Uterus (tissue), 4 donors: ENCODE results near the gene PIP5K1C. TPM values are rescaled to one million over a fixed set of nuclear protein-coding genes. Genes with fewer than 3 reads are reported as not detected.
"Not testable (repeated sequence)": the region's sequence is repeated elsewhere in the genome, so short reads cannot be mapped to it uniquely, and the experiment has no call there.

ENCODE experiments used
- DNase-seq, 2 donors: peaks; one replicate each; pipeline ENCODE4 v3.0.0-alpha.2; 2019 to 2020
- H3K27ac ChIP-seq, 2 donors: fragments of 200-600 bp; sonication (generic); 1 replicate in 1 of 2; 2 replicates in 1 of 2; pipeline ENCODE4 v1.5.1; 2016 to 2018
- H3K27me3 ChIP-seq, 2 donors: fragments of 200-600 bp; sonication (generic); one replicate each; pipeline ENCODE4 v1.5.1; 2018 to 2019; ENCODE audit warnings: control low read depth in 1 of 2
- H3K36me3 ChIP-seq, 2 donors: fragments of 200-600 bp; sonication (generic); one replicate each; pipeline ENCODE4 v1.5.1; 2019; ENCODE audit warnings: control low read depth in 1 of 2
- H3K4me1 ChIP-seq, 2 donors: fragments of 200-600 bp; sonication (generic); one replicate each; pipeline ENCODE4 v1.5.1; 2018 to 2019; ENCODE audit warnings: control low read depth in 1 of 2
- H3K4me3 ChIP-seq, 2 donors: fragments of 200-600 bp; sonication (generic); 1 replicate in 1 of 2; 2 replicates in 1 of 2; pipeline ENCODE4 v1.5.1; 2018 to 2019; ENCODE audit warnings: mild to moderate bottlenecking in 1 of 2
- H3K9me3 ChIP-seq, 2 donors: fragments of 200-600 bp; sonication (generic); one replicate each; pipeline ENCODE4 v1.5.1; 2019; ENCODE audit warnings: control low read depth in 1 of 2
- CTCF ChIP-seq, 4 experiments: fragments of 200-600 bp in 2 of 4; fragments of 450-650 bp in 2 of 4; sonication (generic) in 2 of 4; IDR thresholded peaks; one replicate each; pipeline ENCODE4 v1.5.1; 2016 to 2019; ENCODE audit warnings: antibody characterized with exemption in 4 of 4, mild to moderate bottlenecking in 2 of 4, moderate library complexity in 1 of 4
- POLR2A ChIP-seq, 2 donors: fragments of 450-650 bp; IDR thresholded peaks; one replicate each; pipeline ENCODE4 v1.6.1; 2016; ENCODE audit warnings: antibody characterized with exemption in 2 of 2, mild to moderate bottlenecking in 1 of 2, moderate library complexity in 1 of 2
- intact Hi-C: fragments of 100-400 bp; cut with DNase I; formaldehyde crosslinking; loops from one replicate; pipeline ENCODE4 v1.15.1; 2023; ENCODE audit warnings: low total_unique reads
- total RNA-seq, 4 donors: library from RNA; depleted of rRNA in 3 of 4; stranded (reverse); fragments of >200 nt in 3 of 4; gene quantifications; one replicate each; pipeline versions ENCODE4 v1.1.0 to v1.2.4, GENCODE V29; 2014 to 2023
- donor health status: DM: yes; HTN: yes; CAD: no.

The PIP5K1C gene
- total RNA-seq, 4 donors from 2014 or later, result 6.2 to 77.5 (median 33.2) TPM

GRCh38 chr19:3652422-3652821 lies 47.8 kb downstream of the PIP5K1C start:
- intact Hi-C loops, result no loop called here
- Histone ChIP-seq H3K27me3 (no peaks in the 10 kb centered on the region), H3K4me3 (no peak overlapping the region), H3K9me3 (no peaks in the 10 kb centered on the region), H3K27ac (no peak overlapping the region), H3K36me3 (no peaks in the 10 kb centered on the region), H3K4me1 (no peaks in the 10 kb centered on the region)
- DNase-seq, result no peak
- TF ChIP-seq CTCF (IDR thresholded peaks at IDR 0.05), result no peak
- no peak for TF ChIP-seq POLR2A (IDR thresholded peaks at IDR 0.05)

GRCh38 chr19:3651684-3652083 lies 48.6 kb downstream of the PIP5K1C start:
- DNase-seq, result no peak
- TF ChIP-seq CTCF (IDR thresholded peaks at IDR 0.05) (no peak), POLR2A (IDR thresholded peaks at IDR 0.05) (no peak)
- Histone ChIP-seq H3K27me3 (no peaks in the 10 kb centered on the region), H3K4me3 (no peak overlapping the region), H3K4me1 (no peaks in the 10 kb centered on the region), H3K9me3 (no peaks in the 10 kb centered on the region), H3K36me3 (no peaks in the 10 kb centered on the region), H3K27ac (no peak overlapping the region)
- intact Hi-C loops, result no loop called here

- Histone ChIP-seq H3K27ac (no peak overlapping the region), H3K4me1 (no peaks in the 10 kb centered on the region), H3K9me3 (no peaks in the 10 kb centered on the region), H3K36me3 (no peaks in the 10 kb centered on the region), H3K4me3 (no peak overlapping the region), H3K27me3 (no peaks in the 10 kb centered on the region)
- intact Hi-C loops, result no loop called here
- no peak for DNase-seq
- TF ChIP-seq CTCF (IDR thresholded peaks at IDR 0.05) (no peak), POLR2A (IDR thresholded peaks at IDR 0.05) (no peak)
Measured at GRCh38 chr19:3649888-3650287, 50.4 kb downstream of the PIP5K1C start.

- Histone ChIP-seq H3K4me1 (no peaks in the 10 kb centered on the region), H3K9me3 (no peaks in the 10 kb centered on the region), H3K27me3 (no peaks in the 10 kb centered on the region), H3K36me3 (no peaks in the 10 kb centered on the region), H3K4me3 (no peak overlapping the region), H3K27ac (no peak overlapping the region)
- TF ChIP-seq CTCF (IDR thresholded peaks at IDR 0.05) (no peak), POLR2A (IDR thresholded peaks at IDR 0.05) (no peak)
- no peak for DNase-seq
- intact Hi-C loops, result no loop called here
Measured at GRCh38 chr19:3648037-3648905, 52.0 kb downstream of the PIP5K1C start.

- H3K27me3 ChIP-seq, H3K4me1 ChIP-seq, H3K4me3 ChIP-seq, H3K36me3 ChIP-seq, H3K9me3 ChIP-seq, intact Hi-C loops, H3K27ac ChIP-seq, DNase-seq: not testable (repeated sequence)
Measured at GRCh38 chr19:3647102-3647501, 53.2 kb downstream of the PIP5K1C start.
